ENCODE measurements around the gene TRIML1.
"Not testable (repeated sequence)": the region's sequence is repeated elsewhere in the genome, so short reads cannot be mapped to it uniquely, and the experiment has no call there.

TRIML1 gene

DNA sequence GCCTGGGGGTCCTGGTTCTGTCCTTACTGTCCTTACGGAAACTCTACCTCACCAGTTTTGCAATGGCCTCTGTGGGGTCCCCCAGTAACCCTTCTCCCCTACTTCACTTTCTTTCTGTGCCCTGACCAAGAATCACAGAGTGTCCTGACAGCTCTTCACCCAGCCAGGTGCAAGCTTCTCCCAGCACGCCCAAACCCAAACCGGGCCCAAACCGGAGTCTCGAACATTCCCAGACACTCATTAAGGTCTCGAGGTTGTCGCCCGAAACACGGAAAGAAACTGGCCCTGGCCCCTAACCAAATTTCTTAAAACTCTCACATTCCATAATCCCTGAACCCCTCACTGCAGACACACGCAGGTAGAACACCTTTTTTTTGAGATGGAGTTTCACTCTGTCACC, 19.1 kb downstream of the TRIML1 start:
- no peak for DNase-seq (ENCODE audit: extremely low read depth, insufficient read length)
- Histone ChIP-seq H3K36me3 (ENCODE audit: control insufficient read depth, insufficient read depth, low read length) (no peaks in the 10 kb centered on the region), H3K4me3 (replicated peaks; ENCODE audit: low read depth, low read length) (no peak overlapping the region), H3K27me3 (replicated peaks; ENCODE audit: control insufficient read depth, insufficient read depth, low read length) (no peaks in the 10 kb centered on the region)
- TF ChIP-seq, protein P1, sequence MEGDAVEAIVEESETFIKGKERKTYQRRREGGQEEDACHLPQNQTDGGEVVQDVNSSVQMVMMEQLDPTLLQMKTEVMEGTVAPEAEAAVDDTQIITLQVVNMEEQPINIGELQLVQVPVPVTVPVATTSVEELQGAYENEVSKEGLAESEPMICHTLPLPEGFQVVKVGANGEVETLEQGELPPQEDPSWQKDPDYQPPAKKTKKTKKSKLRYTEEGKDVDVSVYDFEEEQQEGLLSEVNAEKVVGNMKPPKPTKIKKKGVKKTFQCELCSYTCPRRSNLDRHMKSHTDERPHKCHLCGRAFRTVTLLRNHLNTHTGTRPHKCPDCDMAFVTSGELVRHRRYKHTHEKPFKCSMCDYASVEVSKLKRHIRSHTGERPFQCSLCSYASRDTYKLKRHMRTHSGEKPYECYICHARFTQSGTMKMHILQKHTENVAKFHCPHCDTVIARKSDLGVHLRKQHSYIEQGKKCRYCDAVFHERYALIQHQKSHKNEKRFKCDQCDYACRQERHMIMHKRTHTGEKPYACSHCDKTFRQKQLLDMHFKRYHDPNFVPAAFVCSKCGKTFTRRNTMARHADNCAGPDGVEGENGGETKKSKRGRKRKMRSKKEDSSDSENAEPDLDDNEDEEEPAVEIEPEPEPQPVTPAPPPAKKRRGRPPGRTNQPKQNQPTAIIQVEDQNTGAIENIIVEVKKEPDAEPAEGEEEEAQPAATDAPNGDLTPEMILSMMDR (IDR thresholded peaks at IDR 0.05; ENCODE audit: insufficient read depth, low read length, poor library complexity, severe bottlenecking), result no peak

DNA sequence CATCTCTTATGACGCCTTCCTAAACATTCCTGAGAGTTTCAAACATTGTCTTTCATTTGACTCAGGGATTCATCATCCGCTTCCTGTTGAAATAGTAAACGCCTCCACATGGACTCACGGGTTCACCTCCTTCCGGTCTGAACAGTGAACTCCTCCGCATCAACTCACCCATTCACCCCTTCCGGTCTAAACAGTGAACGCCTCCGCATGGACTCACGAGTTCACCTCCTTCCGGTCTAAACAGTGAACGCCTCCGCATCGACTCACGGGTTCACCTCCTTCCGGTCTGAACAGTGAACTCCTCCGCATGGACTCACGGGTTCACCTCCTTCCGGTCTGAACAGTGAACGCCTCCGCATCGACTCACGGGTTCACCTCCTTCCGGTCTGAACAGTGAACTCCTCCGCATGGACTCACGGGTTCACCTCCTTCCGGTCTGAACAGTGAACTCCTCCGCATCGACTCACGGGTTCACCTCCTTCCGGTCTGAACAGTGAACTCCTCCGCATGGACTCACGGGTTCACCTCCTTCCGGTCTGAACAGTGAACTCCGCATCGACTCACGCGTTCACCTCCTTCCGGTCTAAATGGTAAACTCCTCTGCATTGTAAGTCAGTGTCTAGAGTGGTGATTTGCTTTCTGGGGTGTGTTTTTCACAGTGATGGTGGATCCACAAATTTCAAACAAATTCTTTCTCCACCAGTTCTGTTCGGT, 20.4 kb downstream of the TRIML1 start:
- not testable (repeated sequence) for H3K27me3 ChIP-seq (replicated peaks; ENCODE audit: control insufficient read depth, insufficient read depth, low read length); H3K4me3 ChIP-seq (replicated peaks; ENCODE audit: low read depth, low read length); DNase-seq (ENCODE audit: extremely low read depth, insufficient read length); H3K36me3 ChIP-seq (ENCODE audit: control insufficient read depth, insufficient read depth, low read length)

DNA sequence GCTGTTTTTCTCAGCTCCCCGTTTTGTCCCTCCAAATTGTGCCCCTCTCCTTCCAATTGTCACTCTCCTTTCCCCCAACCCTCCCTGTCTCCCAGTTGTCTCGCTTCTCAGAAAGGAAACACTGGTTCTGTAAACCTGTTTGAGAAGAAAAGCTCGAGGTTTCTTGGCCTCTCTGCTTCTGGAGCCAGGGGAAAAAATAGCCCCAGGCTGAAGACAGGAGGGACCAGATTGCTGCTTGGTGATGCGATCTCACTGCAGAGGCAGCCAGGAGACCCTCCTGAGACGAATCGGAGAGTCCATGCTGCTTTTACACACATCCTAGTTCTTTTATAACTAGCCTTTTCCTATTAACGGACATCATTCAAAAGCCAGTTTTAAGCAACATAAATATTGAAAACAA, 21.2 kb downstream of the TRIML1 start:
- no peaks in the 10 kb centered on the region for H3K27me3 ChIP-seq (replicated peaks; ENCODE audit: control insufficient read depth, insufficient read depth, low read length)
- H3K36me3 ChIP-seq (ENCODE audit: control insufficient read depth, insufficient read depth, low read length), result no peaks in the 10 kb centered on the region
- H3K4me3 ChIP-seq (replicated peaks; ENCODE audit: low read depth, low read length), result no peak overlapping the region
- TF ChIP-seq, protein P1 (IDR thresholded peaks at IDR 0.05; ENCODE audit: insufficient read depth, low read length, poor library complexity, severe bottlenecking), result no peak
- DNase-seq (ENCODE audit: extremely low read depth, insufficient read length), result no peak

DNA sequence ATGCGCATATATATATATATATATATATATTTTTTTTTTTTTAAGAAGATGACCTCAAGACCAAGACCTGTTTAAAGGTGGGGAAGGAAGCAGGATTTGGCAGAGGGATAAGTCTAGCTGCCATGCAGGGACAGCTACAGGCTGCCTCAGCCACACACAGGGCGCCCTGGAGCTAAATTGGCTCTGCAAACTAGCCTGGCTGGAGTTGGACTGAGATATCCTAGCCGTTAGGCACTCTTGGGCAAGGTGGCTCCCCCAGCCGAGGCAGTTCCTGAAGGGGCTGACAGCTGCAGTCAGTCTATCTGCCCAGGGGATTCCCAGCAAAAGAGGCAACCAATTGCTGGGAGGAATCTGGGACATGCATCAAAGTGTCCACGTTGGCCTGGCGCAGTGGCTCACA, 21.9 kb downstream of the TRIML1 start:
- Histone ChIP-seq H3K36me3 (ENCODE audit: control insufficient read depth, insufficient read depth, low read length) (no peaks in the 10 kb centered on the region), H3K4me3 (replicated peaks; ENCODE audit: low read depth, low read length) (no peak overlapping the region), H3K27me3 (replicated peaks; ENCODE audit: control insufficient read depth, insufficient read depth, low read length) (no peaks in the 10 kb centered on the region)
- TF ChIP-seq, protein P1 (IDR thresholded peaks at IDR 0.05; ENCODE audit: insufficient read depth, low read length, poor library complexity, severe bottlenecking), result no peak
- DNase-seq (ENCODE audit: extremely low read depth, insufficient read length), result no peak

DNA sequence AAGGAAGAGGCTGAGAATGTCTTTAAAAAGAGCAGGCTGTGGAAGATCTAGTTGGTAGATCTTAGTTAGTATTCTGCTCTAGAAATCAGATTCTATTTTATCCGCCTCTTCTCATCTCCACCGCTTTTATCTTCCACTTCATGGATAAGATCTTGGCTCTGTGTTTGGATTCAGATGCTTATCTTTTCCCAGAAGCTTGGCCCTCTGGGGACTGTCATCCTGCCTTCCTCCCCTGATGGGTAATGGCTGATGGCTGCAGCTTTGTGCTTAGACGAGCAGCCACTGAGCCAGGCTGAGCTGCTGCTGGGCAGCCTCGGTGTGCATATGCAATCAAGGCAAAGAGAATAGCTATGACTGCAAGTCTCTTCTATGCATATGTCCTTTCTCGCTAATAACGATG, 23.5 kb downstream of the TRIML1 start:
- TF ChIP-seq, protein P1 (IDR thresholded peaks at IDR 0.05; ENCODE audit: insufficient read depth, low read length, poor library complexity, severe bottlenecking), result no peak
- H3K27me3 ChIP-seq (replicated peaks; ENCODE audit: control insufficient read depth, insufficient read depth, low read length), result no peaks in the 10 kb centered on the region
- no peak for DNase-seq (ENCODE audit: extremely low read depth, insufficient read length)
- no peaks in the 10 kb centered on the region for H3K36me3 ChIP-seq (ENCODE audit: control insufficient read depth, insufficient read depth, low read length)
- no peak overlapping the region for H3K4me3 ChIP-seq (replicated peaks; ENCODE audit: low read depth, low read length)

DNA sequence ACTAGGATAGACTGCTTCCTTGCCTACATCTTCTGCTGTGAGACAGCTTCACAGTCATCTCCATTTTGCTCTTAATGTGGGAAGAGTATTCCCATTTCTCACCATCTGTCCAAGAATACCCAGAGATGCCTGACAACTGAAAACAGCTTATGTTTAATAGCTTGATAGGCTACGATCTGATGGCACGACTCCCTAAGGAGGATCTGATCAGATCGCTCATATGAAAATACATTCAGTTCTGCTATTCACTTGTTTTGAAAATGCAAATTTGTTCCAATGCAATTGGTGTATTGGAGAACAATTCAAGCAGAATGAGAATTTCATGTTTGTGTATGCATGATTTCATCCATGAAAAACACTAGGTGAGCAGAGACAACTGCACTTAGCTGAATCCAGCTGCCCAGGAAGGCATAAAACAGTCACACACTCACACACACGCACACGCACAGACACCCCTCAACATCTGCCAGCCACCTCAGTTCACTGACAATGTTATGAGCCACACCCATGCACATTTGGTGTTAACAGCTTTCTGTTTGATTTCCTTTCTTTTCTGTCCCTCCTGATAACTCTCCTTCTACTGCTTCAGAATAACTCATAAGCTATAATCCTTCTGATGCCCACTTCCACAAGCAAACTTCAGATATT, 29.6 kb downstream of the TRIML1 start:
- TF ChIP-seq, protein P1 (IDR thresholded peaks at IDR 0.05; ENCODE audit: insufficient read depth, low read length, poor library complexity, severe bottlenecking), result no peak
- DNase-seq (ENCODE audit: extremely low read depth, insufficient read length), result no peak
- no peaks in the 10 kb centered on the region for H3K36me3 ChIP-seq (ENCODE audit: control insufficient read depth, insufficient read depth, low read length)

More for the DNA sequence above, 29.6 kb downstream of the TRIML1 start:
- Histone ChIP-seq H3K27me3 (replicated peaks; ENCODE audit: control insufficient read depth, insufficient read depth, low read length) (no peaks in the 10 kb centered on the region), H3K4me3 (replicated peaks; ENCODE audit: low read depth, low read length) (no peak overlapping the region)
